GM18907 (cell line): Measurements from ENCODE around the gene EBF4.
A peak's percentile ranks its signal among the peaks of the same experiment; 100 is the strongest.

Source experiments
- ATAC-seq: cut with Tn5 transposase; IDR thresholded peaks from one replicate; pipeline ENCODE4 v1.9.1; 2021; ENCODE audit warnings: mild to moderate bottlenecking, moderate library complexity; ENCODE audit not compliant: unreplicated experiment

EBF4 gene

DNA sequence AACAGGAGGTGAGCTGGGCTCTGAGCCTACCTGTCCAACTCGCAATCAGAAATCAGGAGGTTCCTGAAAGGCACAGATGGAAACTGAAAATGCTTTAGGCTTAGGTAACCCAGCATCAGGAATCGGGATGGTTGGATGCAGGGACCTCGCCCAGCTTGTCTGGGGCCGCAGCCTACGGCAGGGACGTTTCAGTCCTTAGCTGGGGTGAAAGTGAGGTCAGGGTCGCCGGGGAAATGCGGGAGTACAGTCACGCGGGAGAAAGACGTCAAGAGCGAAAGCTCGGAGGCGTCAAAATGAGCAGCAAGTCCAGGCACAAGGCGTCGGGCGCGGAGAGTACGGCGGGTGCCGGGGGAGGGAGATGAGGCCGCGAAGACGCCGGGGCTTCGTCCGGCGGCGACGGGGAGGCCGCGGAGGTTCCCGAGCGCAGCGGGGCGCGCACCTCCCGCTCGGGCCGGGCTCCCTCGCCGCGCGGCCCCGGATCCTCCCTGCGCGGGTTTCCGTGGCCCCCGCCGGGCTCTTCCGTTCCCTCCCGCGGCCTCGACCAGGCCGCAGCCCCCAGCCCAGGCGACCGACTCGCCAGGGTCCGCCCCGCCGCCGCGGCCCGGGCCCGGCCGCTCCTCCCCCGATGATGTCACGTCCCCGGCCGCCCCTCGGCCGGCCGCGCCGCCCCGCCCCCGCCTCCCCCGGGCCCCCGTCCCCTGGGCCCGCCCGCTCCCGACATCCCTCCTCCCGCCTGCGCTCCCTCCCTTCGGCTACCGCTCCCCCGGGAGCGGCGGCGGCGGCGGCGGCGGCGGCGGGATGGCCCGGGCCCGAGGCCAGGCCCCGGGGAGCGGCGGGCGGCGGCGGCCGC is at the start of gene EBF4:
TSS of gene EBF4 (plus strand) at position 745 of the 850 bp plus-strand sequence. CDS start 866 bp downstream, outside the sequence.
- ATAC-seq, result no peak

- no peak for ATAC-seq
Measured at GRCh38 chr20:2643708-2644107, 48.9 kb upstream of the EBF4 start.

DNA sequence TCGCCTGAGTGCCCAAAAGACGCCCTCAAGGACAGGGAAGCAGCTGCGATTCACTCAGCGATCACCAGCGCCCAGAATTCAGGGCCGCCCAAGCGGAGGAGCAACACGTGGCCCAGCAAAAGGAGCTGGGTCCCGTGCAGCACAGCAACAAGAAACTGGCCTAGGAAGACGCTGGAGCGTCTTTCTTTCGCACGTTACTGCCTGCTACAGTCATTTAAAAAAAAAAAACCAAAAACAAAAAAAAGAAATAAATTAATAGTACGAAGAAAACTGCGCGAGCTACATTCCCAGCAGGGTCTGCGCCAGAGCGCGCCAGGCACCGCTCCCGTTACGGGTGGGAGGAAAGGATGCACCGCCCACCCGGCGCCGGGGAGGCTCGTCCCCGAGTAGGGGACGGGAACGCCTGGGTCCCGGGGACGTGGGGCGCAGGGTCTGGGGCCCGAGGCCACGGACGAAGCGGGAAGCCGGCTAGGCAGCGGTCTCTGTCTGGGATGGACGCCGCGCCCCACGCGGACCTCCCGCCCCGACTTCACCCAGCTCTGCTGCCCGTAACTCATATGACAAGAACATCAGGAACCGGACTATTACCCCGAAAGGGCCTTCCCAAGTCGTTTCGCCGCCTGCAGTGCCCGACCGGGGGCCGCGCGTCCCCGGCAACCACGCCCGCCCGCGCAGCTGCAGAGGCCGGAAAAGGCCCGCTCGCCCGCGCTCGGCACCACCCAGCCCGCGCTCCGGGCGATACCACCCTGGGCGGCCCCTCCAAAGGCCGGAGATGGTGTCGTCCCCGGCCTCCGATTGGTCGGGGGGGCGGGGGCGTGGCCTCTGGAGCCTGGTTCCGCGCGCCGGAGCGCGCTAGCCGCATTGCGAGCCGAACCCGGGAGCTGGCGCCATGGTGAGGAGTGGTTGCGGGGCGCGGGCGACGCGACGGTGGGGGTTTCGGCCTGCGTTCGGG is 40.5 kb upstream of the EBF4 start, which contains the start of gene NOP56:
TSS of gene NOP56 (plus strand) at position 861 of the 952 bp plus-strand sequence. CDS start at position 890, 29 bp downstream.
- ATAC-seq, result peak; percentile 85

DNA sequence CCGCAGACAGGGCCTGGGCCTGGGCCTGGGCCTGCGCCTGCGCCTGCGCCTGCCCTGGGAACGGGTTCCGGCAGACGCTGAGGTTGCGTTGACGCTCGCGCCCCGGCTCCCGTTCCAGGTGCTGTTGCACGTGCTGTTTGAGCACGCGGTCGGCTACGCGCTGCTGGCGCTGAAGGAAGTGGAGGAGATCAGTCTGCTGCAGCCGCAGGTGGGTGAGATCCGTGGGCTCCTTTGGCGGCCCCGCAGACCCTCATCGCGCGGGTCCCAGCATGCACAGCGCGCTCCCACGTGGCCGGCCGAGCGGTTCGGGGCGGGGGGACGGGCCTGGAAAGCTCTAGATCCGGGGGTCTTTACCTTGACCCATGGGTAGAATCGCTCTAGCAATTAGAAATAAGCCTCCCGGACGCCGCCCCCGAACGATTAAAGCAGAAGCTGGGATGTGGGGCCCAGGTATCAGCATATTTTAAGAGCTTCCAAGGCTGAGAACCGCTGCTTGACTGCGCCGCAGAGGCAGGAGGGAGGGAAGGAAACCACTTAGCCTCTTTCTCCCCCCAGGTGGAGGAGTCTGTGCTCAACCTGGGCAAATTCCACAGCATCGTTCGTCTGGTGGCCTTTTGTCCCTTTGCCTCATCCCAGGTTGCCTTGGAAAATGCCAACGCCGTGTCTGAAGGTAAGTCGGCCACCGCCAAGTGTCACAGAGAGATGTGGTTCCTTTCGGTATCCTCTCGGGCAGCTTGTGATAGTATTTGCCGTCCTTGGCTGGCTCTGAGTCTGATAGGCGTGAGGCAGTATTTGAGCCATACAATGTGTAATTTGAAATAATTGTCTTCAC is 39.6 kb upstream of the EBF4 start:
- ATAC-seq, result peak; percentile 53

DNA sequence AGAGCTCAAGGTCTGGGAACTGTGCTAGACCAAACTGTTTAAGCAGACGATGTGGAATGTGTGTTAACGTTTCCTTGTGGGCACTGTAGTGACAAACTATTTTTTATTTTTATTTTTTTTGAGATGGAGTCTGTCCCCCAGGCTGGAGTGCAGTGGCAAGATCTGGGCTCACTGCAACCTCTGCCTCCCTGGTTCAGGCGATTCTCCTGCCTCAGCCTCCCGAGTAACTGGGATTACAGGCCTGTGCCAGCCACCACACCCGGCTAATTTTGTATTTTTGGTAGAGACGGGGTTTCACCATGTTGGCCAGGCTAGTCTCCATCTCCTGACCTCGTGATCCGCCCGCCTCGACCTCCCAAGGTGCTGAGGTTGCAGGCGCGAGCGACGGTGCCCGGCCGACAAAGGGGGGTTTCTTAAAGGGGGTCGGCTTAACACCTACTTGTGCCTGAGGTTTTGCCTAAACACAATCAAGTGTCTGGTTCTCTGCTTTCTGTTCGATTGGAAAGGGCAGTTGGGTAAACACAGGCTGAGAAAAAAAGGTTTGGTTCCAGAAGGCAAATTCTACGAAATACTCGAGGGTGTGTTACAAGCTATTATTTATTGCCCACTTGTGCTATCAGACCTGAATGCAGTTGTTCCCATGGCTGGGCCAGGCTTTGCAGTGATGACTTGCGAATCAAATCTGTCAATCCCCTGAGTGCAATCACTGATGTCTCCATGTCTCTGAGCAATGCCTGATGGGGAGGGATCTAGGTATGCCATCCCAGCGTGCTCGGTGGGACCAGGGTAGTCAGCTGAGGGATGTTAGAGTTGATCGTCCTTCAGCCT is 38.8 kb upstream of the EBF4 start:
- no peak for ATAC-seq

GRCh38 chr20:2654384-2654822 is 38.2 kb upstream of the EBF4 start:
- no peak for ATAC-seq

GRCh38 chr20:2654831-2655230 is 37.7 kb upstream of the EBF4 start:
- ATAC-seq, result no peak

DNA sequence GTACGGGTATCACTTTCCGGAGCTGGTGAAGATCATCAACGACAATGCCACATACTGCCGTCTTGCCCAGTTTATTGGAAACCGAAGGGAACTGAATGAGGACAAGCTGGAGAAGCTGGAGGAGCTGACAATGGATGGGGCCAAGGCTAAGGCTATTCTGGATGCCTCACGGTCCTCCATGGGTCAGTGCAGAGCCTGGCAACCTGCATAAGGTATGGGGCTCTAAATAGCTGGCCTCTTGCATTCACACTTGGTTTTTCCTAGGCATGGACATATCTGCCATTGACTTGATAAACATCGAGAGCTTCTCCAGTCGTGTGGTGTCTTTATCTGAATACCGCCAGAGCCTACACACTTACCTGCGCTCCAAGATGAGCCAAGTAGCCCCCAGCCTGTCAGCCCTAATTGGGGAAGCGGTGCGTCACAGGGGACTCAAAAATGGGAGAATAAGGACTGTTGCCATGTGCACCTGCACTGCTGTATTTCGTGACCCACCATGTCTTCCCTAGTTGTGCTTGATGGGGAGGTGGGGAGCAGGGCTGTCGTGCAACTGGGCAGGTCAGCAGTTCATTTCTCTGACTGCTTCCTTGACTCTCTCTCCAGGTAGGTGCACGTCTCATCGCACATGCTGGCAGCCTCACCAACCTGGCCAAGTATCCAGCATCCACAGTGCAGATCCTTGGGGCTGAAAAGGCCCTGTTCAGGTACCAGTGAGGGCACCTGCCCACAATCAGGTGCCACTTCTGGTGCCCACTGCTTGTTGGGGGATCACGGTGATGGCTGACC is 37.1 kb upstream of the EBF4 start:
- ATAC-seq, result no peak

GRCh38 chr20:2656471-2657117 is 36.0 kb upstream of the EBF4 start:
- no peak for ATAC-seq

- ATAC-seq, result no peak
Measured at GRCh38 chr20:2657241-2657640, 35.3 kb upstream of the EBF4 start.

DNA sequence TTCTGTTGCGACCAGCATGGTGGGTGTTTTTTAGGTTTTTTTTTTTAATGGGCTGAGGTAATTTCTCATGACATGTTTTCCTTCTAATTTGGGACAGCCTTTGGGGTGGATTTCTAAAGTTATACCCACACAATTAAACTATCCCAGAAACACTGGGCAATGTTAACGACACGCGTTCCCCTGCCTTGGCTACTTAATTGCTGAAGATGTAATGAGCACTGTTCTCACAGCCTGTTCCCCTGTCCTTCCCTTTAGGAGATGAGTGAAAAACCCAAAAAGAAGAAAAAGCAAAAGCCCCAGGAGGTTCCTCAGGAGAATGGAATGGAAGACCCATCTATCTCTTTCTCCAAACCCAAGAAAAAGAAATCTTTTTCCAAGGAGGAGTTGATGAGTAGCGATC is 34.9 kb upstream of the EBF4 start:
- ATAC-seq, result no peak

DNA sequence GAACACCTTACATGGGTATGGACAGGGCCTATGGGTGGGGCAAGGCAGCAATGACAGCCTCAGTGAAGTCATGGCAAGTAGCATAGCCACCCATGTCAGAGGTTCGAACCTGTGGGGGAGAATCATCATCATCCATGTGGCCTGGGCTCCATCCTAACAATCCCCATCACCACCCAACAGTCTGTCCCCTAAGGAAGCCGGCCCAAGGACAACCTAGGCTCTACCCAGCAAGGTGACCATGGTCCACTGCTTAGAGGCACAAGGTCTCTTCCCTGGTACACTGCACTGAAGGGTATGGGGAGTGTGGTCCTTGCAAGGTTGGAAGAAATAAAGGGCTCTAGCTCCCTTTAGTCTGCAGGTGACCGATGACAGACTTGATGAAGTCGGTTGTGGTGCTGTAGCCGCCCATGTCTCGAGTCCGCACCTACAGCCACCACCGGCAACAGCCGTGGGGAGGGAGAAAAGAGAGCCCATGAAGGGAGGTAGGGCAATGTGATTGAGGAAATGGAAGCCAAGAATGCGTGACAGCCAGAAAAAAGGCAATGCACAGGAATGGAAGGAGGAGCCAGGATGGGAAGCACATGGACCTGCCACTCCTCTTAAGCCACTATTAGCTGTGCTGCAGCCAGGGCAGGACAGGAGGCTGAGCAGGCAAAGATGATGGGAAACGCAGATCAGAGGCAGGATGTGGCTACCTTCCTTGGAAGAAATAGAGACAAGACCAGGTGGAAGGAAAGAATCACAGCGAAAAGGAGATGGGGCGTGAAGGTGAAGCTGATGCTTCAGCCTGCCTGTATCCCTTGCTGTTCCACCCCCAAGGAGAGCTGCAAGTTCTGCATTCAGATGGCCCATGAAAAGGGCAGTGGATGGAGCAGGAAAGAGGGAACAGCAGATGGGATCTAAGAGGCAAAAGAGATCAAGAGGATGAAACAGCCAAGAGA is 33.9 kb upstream of the EBF4 start:
- no peak for ATAC-seq

DNA sequence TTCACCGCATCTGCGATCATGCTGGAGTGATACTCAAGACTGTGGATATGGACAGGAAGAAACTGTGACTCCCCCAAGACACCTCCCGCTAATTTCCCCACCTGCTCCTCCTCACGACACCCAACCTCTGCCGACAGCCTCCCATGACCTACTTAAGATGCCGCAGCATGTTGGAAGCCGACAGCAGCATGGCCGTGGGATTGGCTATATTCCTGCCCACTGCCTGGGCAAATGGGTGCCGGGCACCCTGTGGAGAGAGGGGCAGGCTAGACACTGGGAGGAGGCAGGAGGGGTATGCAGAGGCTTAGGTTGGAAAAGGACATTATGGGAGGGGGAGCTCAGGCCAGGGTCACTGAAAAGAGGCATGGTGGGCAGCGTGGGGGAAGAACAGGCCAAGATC is 33.0 kb upstream of the EBF4 start:
- ATAC-seq, result no peak

DNA sequence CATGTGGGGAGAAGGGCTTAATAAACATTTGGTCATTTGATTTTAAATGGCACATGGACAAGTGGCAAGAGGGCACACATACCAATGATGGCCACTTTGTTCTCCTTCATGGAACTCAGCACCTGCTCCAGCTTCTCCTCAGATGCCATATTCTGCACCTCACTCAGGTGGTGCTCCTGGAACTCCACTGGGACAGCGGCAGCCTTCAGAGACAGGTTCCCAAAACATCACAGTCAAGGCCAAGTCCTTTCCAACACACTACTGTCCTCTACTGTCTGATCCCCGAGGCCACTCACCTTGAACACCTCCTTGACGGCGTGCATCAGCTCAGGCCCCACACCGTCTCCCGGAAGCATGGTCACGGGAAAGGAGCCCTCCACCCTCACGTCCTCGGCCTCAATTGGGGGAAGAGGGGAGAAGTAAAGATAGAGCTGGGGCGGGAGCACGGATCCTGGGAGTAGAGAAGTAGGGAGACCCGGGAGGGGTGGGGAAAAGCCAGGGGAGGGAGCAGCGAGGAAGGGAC is 29.2 kb upstream of the EBF4 start:
- no peak for ATAC-seq

DNA sequence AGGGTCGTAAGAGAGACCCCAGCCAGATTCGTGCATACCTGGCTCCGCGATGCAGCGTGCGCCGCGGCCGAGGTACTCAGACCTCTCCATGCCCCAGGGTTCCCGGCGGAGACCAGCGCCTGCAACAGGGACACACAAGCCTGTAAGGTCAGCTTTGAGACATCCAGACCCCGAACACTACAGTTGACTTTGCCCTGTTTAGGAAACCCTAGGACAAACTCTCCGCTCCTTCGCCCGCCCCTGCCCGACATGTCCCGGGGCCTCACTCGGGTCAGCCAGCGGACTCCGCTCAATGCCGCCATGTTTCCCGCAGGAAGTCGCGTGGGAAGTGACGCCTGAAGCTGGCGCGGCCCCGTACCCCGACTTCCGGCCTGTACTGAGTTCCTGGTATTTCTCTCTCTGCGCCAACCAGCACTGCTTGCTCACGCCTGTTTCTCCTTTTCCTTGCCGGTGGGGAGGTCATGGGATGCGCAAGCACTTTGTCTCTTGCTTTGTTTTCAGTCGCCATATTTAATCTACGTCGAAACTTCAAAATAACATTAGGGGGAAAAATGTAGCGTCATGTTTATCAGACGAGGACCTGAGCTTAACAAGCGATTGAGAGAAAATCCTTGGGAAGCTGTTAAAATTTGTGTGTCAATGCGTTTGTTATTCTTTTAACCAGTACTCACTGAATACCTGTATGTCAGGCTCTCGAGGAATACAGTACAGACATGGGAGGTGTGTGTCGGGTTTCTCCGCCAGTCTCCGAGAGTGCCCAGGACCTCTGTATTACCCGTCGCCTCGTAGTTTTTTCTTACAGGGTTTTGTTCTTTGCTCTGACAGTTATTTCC is 28.5 kb upstream of the EBF4 start, which contains the start of gene IDH3B:
TSS of gene IDH3B (minus strand) at position 330 of the 833 bp plus-strand sequence. CDS start at position 302, 28 bp downstream.
- peak; percentile 73 for ATAC-seq

GRCh38 chr20:2671977-2672376 is 20.6 kb upstream of the EBF4 start:
- ATAC-seq, result no peak
